Fibroblast of mammary gland (primary cell): ENCODE data around the gene GATA3.

Experiments used
- DNase-seq: peaks from one replicate; pipeline ENCODE4 v3.0.0-alpha.2; 2010; ENCODE audit warnings: low read depth
- H3K4me3 ChIP-seq: 2 replicates; pipeline ENCODE4 v1.5.1; 2011; ENCODE audit warnings: low read depth, mild to moderate bottlenecking, low read length, moderate library complexity; ENCODE audit not compliant: control insufficient read depth
- TF ChIP-seq, protein P1 (sequence below): conservative IDR thresholded peaks from 2 replicates; pipeline ENCODE4 v1.5.1; 2011; ENCODE audit warnings: low read depth, low read length, inconsistent platforms; ENCODE audit not compliant: control insufficient read depth, insufficient read depth

GATA3 gene

DNA sequence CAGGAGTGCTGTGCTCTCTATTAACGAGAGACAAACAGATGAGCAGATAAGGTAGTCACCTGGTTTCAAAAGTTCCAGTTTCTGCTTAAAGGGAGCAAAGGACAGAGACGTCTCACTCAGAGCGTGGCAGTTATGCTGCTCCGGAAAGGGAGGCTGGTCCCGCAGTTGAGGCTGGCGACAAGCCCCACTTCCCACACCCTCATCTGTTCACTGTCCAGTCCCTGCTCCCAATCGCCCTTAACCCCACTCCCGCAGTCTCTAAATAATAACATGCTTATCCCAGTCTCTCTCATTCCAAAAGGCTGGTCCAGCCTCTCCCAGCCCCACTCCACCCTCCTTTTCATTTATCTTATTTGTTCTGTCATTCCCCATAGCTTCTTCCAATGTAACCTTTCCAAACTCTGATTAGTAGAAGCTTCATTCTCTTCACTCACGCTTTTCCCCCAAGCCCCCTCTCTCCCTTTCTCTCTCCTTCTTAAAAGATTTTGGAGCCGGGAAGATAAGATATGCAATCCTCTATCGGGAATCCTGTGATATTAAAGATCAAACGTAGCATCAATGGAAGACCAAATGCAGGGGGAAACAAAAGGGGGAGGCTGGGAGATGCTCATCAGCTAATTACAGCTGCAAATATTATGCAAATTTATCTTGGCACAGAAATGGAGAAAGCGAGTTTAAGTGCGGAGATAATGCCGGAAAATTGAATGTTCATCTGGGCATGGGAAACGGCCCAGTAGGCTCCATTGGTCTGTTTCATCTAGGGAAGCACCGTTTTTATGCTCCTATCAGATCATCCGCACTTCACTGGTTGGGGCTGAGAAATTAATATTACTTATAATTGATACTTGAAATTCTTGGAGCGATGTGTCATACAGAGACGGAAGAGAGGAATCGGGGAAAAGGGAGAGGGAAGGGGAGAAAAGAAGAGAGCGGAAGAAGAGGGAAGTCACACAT lies 16.3 kb upstream of the GATA3 start:
- TF ChIP-seq, protein P1, sequence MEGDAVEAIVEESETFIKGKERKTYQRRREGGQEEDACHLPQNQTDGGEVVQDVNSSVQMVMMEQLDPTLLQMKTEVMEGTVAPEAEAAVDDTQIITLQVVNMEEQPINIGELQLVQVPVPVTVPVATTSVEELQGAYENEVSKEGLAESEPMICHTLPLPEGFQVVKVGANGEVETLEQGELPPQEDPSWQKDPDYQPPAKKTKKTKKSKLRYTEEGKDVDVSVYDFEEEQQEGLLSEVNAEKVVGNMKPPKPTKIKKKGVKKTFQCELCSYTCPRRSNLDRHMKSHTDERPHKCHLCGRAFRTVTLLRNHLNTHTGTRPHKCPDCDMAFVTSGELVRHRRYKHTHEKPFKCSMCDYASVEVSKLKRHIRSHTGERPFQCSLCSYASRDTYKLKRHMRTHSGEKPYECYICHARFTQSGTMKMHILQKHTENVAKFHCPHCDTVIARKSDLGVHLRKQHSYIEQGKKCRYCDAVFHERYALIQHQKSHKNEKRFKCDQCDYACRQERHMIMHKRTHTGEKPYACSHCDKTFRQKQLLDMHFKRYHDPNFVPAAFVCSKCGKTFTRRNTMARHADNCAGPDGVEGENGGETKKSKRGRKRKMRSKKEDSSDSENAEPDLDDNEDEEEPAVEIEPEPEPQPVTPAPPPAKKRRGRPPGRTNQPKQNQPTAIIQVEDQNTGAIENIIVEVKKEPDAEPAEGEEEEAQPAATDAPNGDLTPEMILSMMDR = no peak
- no peak overlapping the region for H3K4me3 ChIP-seq
- no peak for DNase-seq

DNA sequence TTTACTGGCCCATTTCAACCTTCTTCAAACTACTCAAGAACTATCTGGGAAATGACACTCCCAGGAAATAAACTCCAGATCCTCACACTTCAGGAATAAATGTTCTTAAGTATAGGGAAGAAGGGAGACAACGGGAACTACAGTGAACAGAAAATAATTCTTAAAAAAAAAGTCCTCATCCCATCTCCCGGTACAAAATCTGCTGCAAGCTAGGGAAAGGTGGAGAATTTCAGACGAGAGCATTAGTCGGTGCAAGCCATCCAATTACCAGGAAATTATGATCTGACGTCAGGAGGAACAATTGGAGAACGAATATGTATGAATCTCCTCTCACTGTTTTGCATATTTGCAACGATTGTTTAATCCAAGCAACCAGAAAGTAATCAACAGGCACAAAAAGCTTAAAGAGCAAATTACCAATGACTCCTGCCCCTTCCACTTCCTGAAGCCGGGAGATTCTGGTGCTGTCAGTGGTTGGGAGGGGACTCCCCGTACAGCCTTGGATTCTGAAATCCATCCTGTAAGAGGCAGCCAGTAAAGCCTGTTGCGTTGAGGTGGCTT lies 15.1 kb upstream of the GATA3 start:
- TF ChIP-seq, protein P1 = no peak
- no peak for DNase-seq
- H3K4me3 ChIP-seq = no peak overlapping the region

DNA sequence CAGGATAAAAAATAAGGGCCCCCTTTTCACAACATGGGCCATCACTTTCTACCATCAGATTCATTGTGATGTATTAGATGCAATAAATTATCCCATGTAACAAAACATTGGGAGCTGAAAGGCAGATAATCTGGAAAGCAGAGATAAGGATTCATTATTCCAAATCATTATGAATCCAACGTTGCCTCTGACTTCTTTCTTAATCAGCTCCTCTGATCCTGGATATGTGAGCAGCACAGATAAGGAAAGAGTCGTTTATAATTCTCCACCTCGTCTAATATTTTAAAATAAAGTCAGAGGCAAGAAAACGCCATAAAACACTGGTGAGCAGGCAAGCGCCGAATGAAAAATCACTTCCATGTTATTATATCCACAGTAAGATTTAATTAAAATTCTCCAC lies 13.8 kb upstream of the GATA3 start:
- no peak for DNase-seq
- H3K4me3 ChIP-seq = no peak overlapping the region
- TF ChIP-seq, protein P1 = no peak

DNA sequence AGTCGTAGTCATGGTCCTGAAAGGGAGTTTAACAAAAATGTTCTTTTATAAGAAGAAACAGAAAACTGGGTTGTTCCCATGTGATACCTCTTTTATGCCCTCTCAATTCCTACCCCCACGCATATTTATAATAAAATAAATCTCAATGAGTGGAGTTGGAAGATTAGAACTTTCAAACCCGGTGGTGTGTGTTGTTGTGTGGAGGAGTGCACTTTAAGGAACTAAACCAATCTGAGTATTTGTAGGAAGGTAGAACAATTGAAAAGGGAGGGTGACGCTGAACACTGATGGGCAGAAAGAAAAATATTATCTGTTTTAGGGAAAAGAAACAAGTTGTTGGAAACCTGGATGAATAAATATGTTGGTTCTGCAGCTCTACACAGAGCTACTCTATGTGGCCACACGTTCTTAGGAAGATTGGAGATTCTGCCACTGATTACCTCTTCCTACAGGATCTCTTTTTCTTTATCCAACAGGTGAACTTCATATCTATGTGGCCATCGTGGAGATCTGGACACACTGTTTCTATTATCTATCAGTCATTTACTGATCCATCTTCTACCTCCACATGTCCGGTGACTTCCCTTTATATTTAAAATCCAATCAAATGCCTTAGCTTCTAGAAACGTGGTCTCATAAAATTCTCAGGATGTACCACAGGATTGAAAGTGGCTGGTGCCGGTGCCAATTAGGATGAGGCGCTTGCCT lies 13.1 kb upstream of the GATA3 start:
- DNase-seq = no peak
- TF ChIP-seq, protein P1 = no peak
- no peak overlapping the region for H3K4me3 ChIP-seq

DNA sequence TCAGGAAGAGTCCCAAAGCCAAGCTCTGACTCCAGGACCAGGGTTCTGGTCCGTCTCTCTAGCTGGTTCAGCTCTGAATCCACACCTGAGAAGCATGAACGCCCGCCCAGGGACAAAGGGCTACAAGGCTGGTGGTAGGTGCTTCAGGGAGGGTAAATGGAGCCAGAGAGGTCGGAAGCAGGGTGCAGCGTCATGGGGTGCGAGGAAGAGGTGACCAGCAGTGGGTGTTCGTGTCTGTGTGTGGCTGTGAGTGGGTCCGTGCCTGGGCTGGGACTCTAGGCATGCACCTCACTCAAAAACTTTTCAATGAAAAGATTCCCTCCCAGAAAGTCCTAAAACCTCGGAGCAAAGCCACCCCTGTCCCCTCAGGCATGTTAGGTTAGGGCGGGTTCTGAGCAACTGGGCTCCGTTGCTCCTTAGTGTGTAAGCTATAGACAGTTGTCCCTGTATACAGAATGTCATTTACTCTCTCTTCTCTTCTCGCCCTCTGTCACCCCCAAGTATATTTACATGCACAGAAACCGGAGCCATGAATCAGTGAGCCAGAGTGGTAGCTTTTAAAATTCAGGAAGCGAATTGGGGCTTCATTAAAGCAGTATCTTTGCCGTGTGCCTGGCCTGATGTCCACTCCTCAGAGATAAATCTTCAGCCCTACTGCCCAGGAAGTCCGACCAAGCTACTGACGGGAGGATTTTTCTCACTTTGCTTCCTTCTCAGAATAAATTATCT lies 12.3 kb upstream of the GATA3 start:
- no peak overlapping the region for H3K4me3 ChIP-seq
- TF ChIP-seq, protein P1 = no peak
- no peak for DNase-seq
